Neural cell (in vitro differentiated cells): ENCODE data around the gene TLCD5. TPM values are rescaled to one million over a fixed set of nuclear protein-coding genes. Genes with fewer than 3 reads are reported as not detected.

Experiments
- H2AFZ ChIP-seq: fragments of 200-600, 300-800 bp; sonication (generic), shearing (Covaris generic); 2 replicates; pipeline ENCODE4 v1.6.0; 2014; ENCODE audit warnings: low read depth, mild to moderate bottlenecking, antibody characterized with exemption, low read length, moderate library complexity
- H3F3A ChIP-seq: fragments of 200-600 bp; shearing (Covaris generic); 2 replicates; pipeline ENCODE4 v1.6.1; 2016; ENCODE audit warnings: mild to moderate bottlenecking, moderate library complexity, mixed read lengths, antibody characterized with exemption, low read length; ENCODE audit not compliant: insufficient read depth, poor library complexity, severe bottlenecking
- H3K27ac ChIP-seq: fragments of 200-600, 300-800 bp; sonication (generic), shearing (Covaris generic); 2 replicates; pipeline ENCODE4 v1.5.1; 2014; ENCODE audit warnings: mild to moderate bottlenecking, low read length, moderate library complexity
- H3K27me3 ChIP-seq: fragments of 300-800, 200-600 bp; sonication (generic), shearing (Covaris generic); 2 replicates; pipeline ENCODE4 v1.6.0; 2014; ENCODE audit warnings: mild to moderate bottlenecking, low read depth, low read length, moderate library complexity; ENCODE audit not compliant: insufficient read depth
- H3K36me3 ChIP-seq: fragments of 300-800, 200-600 bp; sonication (generic), shearing (Covaris generic); 2 replicates; pipeline ENCODE4 v1.5.1; 2014; ENCODE audit warnings: mild to moderate bottlenecking, antibody characterized with exemption, low read length, moderate library complexity; ENCODE audit not compliant: insufficient read depth
- H3K4me2 ChIP-seq: fragments of 300-800, 200-600 bp; sonication (generic), shearing (Covaris generic); 2 replicates; pipeline ENCODE4 v1.6.0; 2014; ENCODE audit warnings: mild to moderate bottlenecking, low read length
- H3K4me3 ChIP-seq: fragments of 300-800, 200-600 bp; sonication (generic), shearing (Covaris generic); 2 replicates; pipeline ENCODE4 v1.5.1; 2014; ENCODE audit warnings: mild to moderate bottlenecking, low read length, moderate library complexity
- H3K79me2 ChIP-seq: fragments of 200-600 bp; shearing (Covaris generic); replicated peaks from 2 replicates; pipeline ENCODE4 v1.6.0; 2014; ENCODE audit warnings: mild to moderate bottlenecking, low read length, moderate library complexity; ENCODE audit not compliant: insufficient read depth
- H3K9ac ChIP-seq: fragments of 300-800, 200-600 bp; sonication (generic), shearing (Covaris generic); 2 replicates; pipeline ENCODE4 v1.6.1; 2016; ENCODE audit warnings: mild to moderate bottlenecking, low read length, mixed read lengths
- H3K9me2 ChIP-seq: fragments of 200-600 bp; shearing (Covaris generic); 2 replicates; pipeline ENCODE4 v1.6.1; 2016; ENCODE audit warnings: mild to moderate bottlenecking, low read length, mixed read lengths; ENCODE audit not compliant: insufficient read depth
- H3K9me3 ChIP-seq: fragments of 200-600, 300-800 bp; sonication (generic), shearing (Covaris generic); 2 replicates; pipeline ENCODE4 v1.6.1; 2016; ENCODE audit warnings: mild to moderate bottlenecking, mixed run types, low read length, moderate library complexity, mixed read lengths
- H4K20me1 ChIP-seq: fragments of 200-600 bp; shearing (Covaris generic); 2 replicates; pipeline ENCODE4 v1.6.1; 2016; ENCODE audit warnings: mild to moderate bottlenecking, mixed run types; ENCODE audit not compliant: insufficient read depth
- EP300 ChIP-seq: fragments of 450-650 bp; conservative IDR thresholded peaks from 2 replicates; pipeline ENCODE4 v1.6.1; 2014; ENCODE audit warnings: antibody characterized with exemption, mild to moderate bottlenecking, moderate library complexity; ENCODE audit not compliant: poor library complexity, severe bottlenecking
- MXI1 ChIP-seq: fragments of 450-650 bp; conservative IDR thresholded peaks from 2 replicates; pipeline ENCODE4 v1.6.1; 2014; ENCODE audit warnings: antibody characterized with exemption, mild to moderate bottlenecking; ENCODE audit not compliant: poor library complexity, severe bottlenecking
- POLR2AphosphoS5 ChIP-seq: IDR thresholded peaks from 2 replicates; pipeline ENCODE4 v1.6.1; 2012
- RAD21 ChIP-seq: fragments of 450-650 bp; conservative IDR thresholded peaks from 2 replicates; pipeline ENCODE4 v1.6.1; 2014; ENCODE audit warnings: antibody characterized with exemption, mild to moderate bottlenecking, moderate library complexity
- SMC3 ChIP-seq: fragments of 450-650 bp; conservative IDR thresholded peaks from 2 replicates; pipeline ENCODE4 v1.6.1; 2014; ENCODE audit warnings: antibody characterized with exemption, mild to moderate bottlenecking, moderate library complexity; ENCODE audit not compliant: poor library complexity
- TAF1 ChIP-seq: IDR thresholded peaks from 2 replicates; pipeline ENCODE4 v1.6.1; 2012; ENCODE audit warnings: low read depth
- polyA plus RNA-seq: library from polyadenylated mRNA; depleted of rRNA; stranded (reverse); fragments of >200 nt; gene quantifications from 2 replicates; pipeline ENCODE4 v1.2.3, GENCODE V29; 2014
- TF ChIP-seq, protein P1 (sequence below): fragments of 450-650 bp; IDR thresholded peaks from 2 replicates; pipeline ENCODE4 v1.5.1; 2014; ENCODE audit warnings: antibody characterized with exemption, mild to moderate bottlenecking, moderate library complexity; ENCODE audit not compliant: poor library complexity, severe bottlenecking
- TF ChIP-seq, protein P2 (sequence below): IDR thresholded peaks from 2 replicates; pipeline ENCODE4 v1.6.1; 2012; ENCODE audit warnings: borderline replicate concordance

Gene TLCD5
- polyA plus RNA-seq, 1 donor from 2014 or later, result 31.1 TPM

DNA sequence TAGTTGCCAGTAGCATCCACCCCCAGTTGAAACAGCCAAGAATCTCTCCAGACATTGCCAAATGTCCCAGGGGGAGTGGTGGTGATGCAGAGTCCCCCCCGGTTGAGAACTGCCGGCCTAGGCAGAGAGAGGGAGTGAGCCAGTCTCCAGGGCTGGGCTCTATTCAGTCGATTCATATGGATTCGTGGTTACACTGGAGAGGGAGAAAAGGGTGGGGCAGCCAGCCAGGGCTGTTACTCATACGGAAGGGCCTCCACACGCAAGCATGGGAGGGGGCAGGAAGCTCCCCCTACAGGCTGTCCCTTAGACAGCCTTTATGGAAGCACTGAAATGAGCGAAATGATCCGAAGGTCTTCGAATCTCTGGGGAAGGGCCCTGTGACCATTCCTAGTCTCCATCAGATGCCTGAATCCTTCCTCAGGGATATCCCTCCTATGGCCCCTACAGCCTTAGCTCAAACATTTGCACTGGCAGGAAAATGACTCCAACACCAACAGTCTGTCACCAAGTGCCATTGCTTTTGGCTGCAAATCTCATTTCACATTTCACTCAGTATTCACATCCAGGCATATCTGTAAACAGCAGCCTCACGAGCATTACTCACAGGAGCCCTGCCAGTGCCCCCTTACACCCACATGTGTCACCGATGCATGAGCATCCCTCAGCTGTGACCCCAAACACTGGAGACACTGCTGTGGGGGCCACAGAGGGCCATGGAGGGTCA is 18.4 kb upstream of the TLCD5 start:
- H3K4me2 ChIP-seq, result no peak overlapping the region
- no peaks in the 10 kb centered on the region for H3K36me3 ChIP-seq
- no peaks in the 10 kb centered on the region for H3K9me3 ChIP-seq
- H2AFZ ChIP-seq, result no peak overlapping the region
- no peak overlapping the region for H3K4me3 ChIP-seq
- no peaks in the 10 kb centered on the region for H3K27me3 ChIP-seq
- H3K9ac ChIP-seq, result no peak overlapping the region
- no peaks in the 10 kb centered on the region for H3K9me2 ChIP-seq
- no peaks in the 10 kb centered on the region for H4K20me1 ChIP-seq
- H3K79me2 ChIP-seq, result no peaks in the 10 kb centered on the region
- no peaks in the 10 kb centered on the region for H3F3A ChIP-seq
- TF ChIP-seq TAF1 (no peak), SMC3 (no peak), POLR2AphosphoS5 (no peak), EP300 (no peak), MXI1 (no peak)
- TF ChIP-seq, protein P1, sequence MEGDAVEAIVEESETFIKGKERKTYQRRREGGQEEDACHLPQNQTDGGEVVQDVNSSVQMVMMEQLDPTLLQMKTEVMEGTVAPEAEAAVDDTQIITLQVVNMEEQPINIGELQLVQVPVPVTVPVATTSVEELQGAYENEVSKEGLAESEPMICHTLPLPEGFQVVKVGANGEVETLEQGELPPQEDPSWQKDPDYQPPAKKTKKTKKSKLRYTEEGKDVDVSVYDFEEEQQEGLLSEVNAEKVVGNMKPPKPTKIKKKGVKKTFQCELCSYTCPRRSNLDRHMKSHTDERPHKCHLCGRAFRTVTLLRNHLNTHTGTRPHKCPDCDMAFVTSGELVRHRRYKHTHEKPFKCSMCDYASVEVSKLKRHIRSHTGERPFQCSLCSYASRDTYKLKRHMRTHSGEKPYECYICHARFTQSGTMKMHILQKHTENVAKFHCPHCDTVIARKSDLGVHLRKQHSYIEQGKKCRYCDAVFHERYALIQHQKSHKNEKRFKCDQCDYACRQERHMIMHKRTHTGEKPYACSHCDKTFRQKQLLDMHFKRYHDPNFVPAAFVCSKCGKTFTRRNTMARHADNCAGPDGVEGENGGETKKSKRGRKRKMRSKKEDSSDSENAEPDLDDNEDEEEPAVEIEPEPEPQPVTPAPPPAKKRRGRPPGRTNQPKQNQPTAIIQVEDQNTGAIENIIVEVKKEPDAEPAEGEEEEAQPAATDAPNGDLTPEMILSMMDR, result no peak
- no peak overlapping the region for H3K27ac ChIP-seq

DNA sequence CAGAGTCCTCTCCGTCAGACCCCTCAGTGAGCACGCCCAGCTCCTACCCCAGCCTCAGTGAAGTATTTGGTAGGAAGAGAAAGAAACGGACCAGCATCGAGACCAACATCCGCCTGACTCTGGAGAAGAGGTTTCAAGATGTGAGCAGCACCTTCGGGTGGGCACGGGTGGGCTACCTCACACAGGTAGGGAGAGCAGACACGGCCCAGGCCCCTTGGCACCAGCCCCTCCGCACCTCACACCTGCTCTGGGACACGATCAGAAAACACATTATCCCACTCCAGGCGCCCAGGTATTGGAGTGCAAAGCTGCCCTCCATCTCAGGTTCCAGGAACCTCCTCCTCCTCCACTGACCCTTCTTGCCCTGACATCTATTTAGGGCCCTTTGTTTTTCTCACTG is 17.6 kb upstream of the TLCD5 start:
- H3K9me2 ChIP-seq, result no peaks in the 10 kb centered on the region
- H4K20me1 ChIP-seq, result no peaks in the 10 kb centered on the region
- no peak overlapping the region for H3K4me2 ChIP-seq
- TF ChIP-seq RAD21, result no peak
- TF ChIP-seq, protein P2, sequence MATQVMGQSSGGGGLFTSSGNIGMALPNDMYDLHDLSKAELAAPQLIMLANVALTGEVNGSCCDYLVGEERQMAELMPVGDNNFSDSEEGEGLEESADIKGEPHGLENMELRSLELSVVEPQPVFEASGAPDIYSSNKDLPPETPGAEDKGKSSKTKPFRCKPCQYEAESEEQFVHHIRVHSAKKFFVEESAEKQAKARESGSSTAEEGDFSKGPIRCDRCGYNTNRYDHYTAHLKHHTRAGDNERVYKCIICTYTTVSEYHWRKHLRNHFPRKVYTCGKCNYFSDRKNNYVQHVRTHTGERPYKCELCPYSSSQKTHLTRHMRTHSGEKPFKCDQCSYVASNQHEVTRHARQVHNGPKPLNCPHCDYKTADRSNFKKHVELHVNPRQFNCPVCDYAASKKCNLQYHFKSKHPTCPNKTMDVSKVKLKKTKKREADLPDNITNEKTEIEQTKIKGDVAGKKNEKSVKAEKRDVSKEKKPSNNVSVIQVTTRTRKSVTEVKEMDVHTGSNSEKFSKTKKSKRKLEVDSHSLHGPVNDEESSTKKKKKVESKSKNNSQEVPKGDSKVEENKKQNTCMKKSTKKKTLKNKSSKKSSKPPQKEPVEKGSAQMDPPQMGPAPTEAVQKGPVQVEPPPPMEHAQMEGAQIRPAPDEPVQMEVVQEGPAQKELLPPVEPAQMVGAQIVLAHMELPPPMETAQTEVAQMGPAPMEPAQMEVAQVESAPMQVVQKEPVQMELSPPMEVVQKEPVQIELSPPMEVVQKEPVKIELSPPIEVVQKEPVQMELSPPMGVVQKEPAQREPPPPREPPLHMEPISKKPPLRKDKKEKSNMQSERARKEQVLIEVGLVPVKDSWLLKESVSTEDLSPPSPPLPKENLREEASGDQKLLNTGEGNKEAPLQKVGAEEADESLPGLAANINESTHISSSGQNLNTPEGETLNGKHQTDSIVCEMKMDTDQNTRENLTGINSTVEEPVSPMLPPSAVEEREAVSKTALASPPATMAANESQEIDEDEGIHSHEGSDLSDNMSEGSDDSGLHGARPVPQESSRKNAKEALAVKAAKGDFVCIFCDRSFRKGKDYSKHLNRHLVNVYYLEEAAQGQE, result no peak
- TF ChIP-seq, protein P1, result no peak
- TF ChIP-seq MXI1, result no peak
- no peak for TF ChIP-seq TAF1
- TF ChIP-seq EP300, result no peak
- TF ChIP-seq POLR2AphosphoS5, result no peak
- H3K27me3 ChIP-seq, result no peaks in the 10 kb centered on the region
- H3K27ac ChIP-seq, result no peak overlapping the region
- H2AFZ ChIP-seq, result no peak overlapping the region
- no peaks in the 10 kb centered on the region for H3K79me2 ChIP-seq
- no peaks in the 10 kb centered on the region for H3K36me3 ChIP-seq
- H3F3A ChIP-seq, result no peaks in the 10 kb centered on the region
- H3K9ac ChIP-seq, result no peak overlapping the region
- H3K9me3 ChIP-seq, result no peaks in the 10 kb centered on the region
- H3K4me3 ChIP-seq, result no peak overlapping the region
